ENCODE measurements around the gene GLOD4.

- TF ChIP-seq CTCF (IDR thresholded peaks at IDR 0.05) (peak; percentile 88 to 97 (median 94)), EP300 (IDR thresholded peaks at IDR 0.05) (no peak)
Measured at GRCh38 chr17:752002-752619, 30.0 kb downstream of the GLOD4 start, which contains the start of gene GEMIN4.

Data from sigmoid colon (tissue), 4 donors.